Amniotic stem cell (primary cell): ENCODE measurements around the gene SRP68.
"Not testable (repeated sequence)": the region's sequence is repeated elsewhere in the genome, so short reads cannot be mapped to it uniquely, and the experiment has no call there.

ENCODE experiments used
- DNase-seq: peaks from one replicate; lab custom pipeline; 2025; lab: John Stamatoyannopoulos, UW

SRP68 gene

DNA sequence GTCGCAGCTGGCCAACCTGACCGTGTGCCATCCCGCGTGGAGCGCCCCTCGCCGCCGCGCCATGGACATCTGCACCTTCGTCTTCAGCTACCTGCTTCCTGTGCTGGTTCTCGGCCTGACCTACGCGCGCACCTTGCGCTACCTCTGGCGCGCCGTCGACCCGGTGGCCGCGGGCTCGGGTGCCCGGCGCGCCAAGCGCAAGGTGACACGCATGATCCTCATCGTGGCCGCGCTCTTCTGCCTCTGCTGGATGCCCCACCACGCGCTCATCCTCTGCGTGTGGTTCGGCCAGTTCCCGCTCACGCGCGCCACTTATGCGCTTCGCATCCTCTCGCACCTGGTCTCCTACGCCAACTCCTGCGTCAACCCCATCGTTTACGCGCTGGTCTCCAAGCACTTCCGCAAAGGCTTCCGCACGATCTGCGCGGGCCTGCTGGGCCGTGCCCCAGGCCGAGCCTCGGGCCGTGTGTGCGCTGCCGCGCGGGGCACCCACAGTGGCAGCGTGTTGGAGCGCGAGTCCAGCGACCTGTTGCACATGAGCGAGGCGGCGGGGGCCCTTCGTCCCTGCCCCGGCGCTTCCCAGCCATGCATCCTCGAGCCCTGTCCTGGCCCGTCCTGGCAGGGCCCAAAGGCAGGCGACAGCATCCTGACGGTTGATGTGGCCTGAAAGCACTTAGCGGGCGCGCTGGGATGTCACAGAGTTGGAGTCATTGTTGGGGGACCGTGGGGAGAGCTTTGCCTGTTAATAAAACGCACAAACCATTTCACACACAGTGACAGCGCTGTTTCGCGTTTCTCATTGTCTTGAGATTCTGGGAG, 4.7 kb upstream of the SRP68 start:
- DNase-seq = no peak

DNA sequence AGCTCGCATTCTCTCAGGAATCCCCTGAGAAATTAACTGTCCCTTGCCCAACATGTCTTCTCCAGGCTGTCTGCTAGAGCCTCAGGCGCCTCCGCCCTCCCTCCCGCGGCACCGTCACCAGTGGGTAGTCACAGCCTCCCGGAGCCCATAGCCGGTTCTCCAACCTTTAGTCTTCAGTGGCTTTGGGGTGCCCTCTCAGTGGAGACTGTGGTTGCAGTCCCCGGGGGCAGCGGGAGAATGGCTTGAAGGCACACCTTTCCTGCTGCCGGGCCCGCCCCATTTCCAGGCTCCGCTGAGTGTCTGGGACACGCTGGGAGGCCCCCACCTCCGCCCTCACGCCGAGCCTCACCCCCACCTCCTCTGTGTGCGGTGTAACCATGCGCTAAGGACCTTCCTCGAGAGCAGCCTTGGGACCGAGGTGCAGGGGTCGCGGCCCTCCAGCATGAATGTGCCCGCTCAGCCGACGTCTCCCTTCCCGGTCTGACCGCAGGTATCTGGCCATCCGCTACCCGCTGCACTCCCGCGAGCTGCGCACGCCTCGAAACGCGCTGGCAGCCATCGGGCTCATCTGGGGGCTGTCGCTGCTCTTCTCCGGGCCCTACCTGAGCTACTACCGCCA, 3.9 kb upstream of the SRP68 start:
- no peak for DNase-seq

- no peak for DNase-seq
Observed at GRCh38 chr17:76075364-76076145, 3.2 kb upstream of the SRP68 start.

DNA sequence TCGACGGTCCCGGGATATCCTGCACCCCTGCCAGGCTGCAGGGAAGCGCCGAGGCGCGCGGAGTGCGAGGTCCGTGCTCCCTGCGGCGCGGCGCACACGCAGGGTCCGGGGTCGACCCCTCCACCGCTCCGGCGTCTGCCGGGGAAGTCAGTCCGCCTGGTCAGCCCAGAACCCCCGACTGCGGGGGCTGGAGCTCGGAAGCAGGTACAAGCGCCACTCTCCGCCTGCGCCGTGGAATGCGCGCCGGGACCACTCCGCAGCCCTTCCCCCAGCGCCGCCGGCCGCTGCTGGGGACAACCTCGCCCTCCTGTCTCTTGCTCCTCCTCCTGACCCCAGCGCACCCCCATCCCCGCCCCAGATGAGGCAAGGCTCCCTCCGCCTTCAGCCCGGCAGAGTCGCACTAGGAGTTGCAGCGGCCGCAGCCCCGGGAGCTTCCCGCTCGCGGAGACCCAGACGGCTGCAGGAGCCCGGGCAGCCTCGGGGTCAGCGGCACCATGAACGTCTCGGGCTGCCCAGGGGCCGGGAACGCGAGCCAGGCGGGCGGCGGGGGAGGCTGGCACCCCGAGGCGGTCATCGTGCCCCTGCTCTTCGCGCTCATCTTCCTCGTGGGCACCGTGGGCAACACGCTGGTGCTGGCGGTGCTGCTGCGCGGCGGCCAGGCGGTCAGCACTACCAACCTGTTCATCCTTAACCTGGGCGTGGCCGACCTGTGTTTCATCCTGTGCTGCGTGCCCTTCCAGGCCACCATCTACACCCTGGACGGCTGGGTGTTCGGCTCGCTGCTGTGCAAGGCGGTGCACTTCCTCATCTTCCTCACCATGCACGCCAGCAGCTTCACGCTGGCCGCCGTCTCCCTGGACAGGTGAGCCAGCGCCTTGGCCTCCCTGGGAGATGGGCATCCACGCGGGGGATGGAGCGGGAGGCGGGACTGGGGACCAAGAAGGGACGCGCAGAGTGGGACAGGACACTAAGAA, 2.4 kb upstream of the SRP68 start, which contains the start of gene GALR2:
Gene GALR2, plus strand, starts transcription at position 392 of the 974 bp plus-strand sequence. Its CDS starts 103 bp downstream, at position 495.
- no peak for DNase-seq

GRCh38 chr17:76071531-76072147, 678 bp downstream of the SRP68 start:
- DNase-seq = no peak

- no peak for DNase-seq
Observed at GRCh38 chr17:76065775-76066174, 6.5 kb downstream of the SRP68 start.

GRCh38 chr17:76063875-76064546, 8.3 kb downstream of the SRP68 start:
- DNase-seq = no peak

DNA sequence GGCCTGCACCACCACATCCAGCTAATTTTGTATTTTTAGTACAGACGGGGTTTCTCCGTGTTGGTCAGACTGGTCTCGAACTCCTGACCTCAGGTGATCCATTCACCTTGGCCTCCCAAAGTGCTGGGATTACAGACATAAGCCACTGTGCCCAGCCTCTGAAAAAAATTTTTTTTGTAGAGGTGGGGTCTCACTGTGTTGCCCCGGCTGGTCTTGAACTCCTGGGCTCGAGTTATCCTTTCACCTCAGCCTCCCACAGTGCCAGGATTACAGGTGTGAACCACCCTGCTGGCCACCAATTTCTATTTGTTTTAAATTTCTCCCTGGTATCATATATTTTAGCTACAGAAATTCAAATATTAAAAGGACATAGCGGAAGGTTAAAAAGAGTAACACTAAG, 14.1 kb downstream of the SRP68 start:
- not testable (repeated sequence) for DNase-seq

GRCh38 chr17:76056882-76057281, 15.4 kb downstream of the SRP68 start:
- DNase-seq = no peak

DNA sequence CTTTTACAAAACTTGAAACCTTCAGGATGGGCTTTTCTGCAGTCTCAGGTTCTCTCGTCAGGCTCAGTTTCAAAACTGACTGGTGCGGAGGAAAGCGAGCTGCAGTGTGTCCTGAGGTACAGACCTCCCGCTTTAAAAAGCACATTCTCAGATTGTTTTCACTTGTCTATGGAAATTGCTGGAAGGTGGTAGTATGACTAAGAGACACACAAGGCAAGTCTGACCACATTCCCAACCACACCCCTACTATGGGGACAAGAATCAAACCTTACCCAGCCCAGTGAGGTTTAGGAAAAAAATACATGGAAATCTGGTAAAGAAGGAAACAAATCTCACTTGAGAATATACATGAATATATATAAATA, 18.2 kb downstream of the SRP68 start:
- DNase-seq = no peak

GRCh38 chr17:76053246-76054111, 18.8 kb downstream of the SRP68 start:
- DNase-seq = peak; percentile 61

DNA sequence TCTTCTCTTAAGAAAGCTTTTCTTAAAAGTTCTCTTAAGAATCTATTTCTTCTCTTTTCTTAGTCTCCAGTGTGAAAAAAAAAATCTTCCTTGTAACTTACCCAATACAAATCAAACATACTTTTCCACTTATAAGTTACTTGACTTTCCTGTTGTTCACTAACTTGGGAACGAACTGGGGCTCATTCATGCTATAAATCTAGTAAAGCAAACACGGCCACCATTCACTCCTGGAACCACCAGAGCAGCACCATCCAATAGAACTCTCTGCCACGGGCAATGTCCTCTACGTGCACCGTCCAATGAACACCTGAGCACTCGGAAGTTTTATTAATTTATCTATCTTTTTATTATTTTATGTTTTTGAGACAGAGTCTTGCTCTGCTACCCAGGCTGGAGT, 20.8 kb downstream of the SRP68 start:
- no peak for DNase-seq

DNA sequence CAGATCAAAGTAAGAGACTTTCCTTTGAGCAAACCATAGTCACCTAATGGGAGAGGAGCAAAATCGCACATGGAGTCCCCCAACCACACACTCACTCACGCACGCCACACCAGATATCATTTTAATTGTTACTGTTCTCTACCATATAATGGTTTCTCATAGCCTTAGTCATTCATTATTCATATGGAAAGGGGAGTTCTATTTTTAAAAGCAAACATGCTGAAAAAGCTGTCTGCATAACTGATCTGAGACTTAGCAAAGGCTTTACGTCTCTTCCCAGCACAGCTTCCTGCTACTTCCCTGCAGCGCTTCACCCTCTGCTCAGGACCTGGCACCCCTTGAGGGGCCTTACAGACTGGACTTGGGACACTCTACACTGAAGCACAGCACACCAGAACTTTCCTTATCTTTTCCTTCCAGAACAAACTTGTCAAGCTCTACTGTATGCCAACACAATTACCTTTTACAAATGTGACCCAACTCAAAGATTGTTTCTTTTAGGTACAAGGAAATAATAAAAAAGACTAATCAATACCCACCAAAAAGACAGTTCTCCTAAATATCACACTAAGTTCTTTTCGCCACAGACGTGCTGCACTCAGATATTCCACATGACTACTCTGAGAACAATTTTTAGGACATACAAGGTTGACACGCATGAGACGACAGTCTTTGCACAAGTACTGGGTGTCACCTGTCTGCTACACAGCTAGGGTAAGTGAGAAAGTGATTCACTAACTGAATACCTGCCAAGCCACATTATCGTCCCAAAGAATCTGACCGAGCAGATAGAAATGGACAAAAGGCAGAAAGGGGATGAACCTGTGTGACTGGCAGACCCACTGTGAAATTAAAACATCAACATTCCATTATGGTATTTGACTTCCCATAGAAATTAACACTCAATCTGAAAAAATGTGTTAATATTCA, 21.5 kb downstream of the SRP68 start:
- DNase-seq = no peak

DNA sequence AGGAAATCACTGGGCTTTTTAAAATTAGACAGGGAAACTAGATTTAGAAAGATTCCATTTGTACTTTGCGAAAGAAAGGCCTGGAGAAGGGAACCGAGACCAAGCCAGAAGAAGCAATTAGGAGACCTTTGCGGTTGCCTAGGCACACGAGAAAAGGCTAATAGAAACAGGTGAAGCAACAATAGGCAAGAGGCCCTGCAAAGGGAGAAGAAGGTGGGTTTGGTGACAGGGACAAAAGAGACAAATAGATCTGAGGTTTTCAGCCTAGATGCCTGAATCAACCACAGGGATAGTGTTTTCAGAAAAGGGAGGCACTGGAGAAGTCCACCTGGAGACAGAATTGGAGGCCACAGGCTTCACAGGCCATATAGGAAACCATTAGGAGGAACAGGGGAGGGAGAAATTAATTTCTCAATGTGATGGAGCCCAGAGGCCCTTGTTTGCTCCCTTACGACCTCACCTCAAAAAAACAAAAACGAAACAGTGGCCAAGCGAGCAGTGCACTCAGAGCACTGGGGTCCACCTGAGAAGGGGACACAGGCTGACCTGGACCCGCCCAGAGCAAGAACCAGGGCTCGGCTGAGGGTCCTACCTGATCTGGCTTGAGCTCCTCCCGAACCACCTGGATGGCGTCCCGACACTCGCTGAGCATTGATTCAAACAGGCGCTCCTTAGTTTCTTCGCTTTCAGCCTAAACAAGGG, 22.3 kb downstream of the SRP68 start:
- DNase-seq = no peak

- DNase-seq = no peak
Observed at GRCh38 chr17:76049239-76049638, 23.1 kb downstream of the SRP68 start.

GRCh38 chr17:76048711-76049110, 23.6 kb downstream of the SRP68 start:
- no peak for DNase-seq

DNA sequence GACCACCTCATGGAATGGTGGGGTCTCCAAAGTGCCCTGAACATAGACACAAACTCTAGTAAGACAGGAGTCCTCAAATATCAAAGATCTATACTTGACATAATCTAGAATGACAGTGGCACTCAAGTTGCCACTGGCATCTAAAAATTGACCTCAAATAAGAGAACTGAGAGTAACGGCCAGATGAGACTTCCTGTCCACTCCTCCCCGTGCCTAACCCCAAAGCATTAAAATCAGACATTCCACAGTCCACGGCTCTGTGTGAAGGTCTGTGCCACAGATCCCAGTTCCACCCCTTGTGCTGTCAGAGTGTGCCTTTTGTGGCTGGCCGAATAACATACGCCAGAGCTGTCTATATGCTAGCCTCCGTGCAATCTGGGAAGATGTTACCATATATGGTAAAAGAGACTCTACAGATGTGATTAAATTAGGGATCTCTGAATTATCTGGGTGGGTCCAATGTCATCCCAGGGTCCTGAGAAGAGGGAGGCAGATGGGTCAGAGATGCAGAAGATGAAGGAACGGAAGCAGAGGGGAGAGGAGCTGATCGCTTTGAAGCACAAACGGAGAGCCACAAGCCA, 24.2 kb downstream of the SRP68 start:
- DNase-seq = no peak
